ENCODE results near the gene ZSCAN10.

Gene ZSCAN10

GRCh38 chr16:3123986-3124886 lies 25.1 kb upstream of the ZSCAN10 start:
- in situ Hi-C loops (cut with HindIII; ENCODE audit: low sequenced_read_pairs) = no loop called here
- TF ChIP-seq CTCF (IDR thresholded peaks at IDR 0.05; ENCODE audit: low read depth, low read length) = peak; percentile 27
- peak overlapping the region; percentile 77 for H3K4me3 ChIP-seq (ENCODE audit: low read depth, low read length)
- DNase-seq (ENCODE audit: low read depth, low spot score) = peak; percentile 95

GRCh38 chr16:3122926-3123570 lies 24.0 kb upstream of the ZSCAN10 start:
- no peak for TF ChIP-seq CTCF (IDR thresholded peaks at IDR 0.05; ENCODE audit: low read depth, low read length)
- DNase-seq (ENCODE audit: low read depth, low spot score) = no peak
- in situ Hi-C loops (cut with HindIII; ENCODE audit: low sequenced_read_pairs) = no loop called here
- H3K4me3 ChIP-seq (ENCODE audit: low read depth, low read length) = no peak overlapping the region

GRCh38 chr16:3121851-3122467 lies 22.9 kb upstream of the ZSCAN10 start:
- DNase-seq (ENCODE audit: low read depth, low spot score) = no peak
- TF ChIP-seq CTCF (IDR thresholded peaks at IDR 0.05; ENCODE audit: low read depth, low read length) = no peak
- H3K4me3 ChIP-seq (ENCODE audit: low read depth, low read length) = no peak overlapping the region
- in situ Hi-C loops (cut with HindIII; ENCODE audit: low sequenced_read_pairs) = no loop called here

- in situ Hi-C loops (cut with HindIII; ENCODE audit: low sequenced_read_pairs) = no loop called here
- no peak for TF ChIP-seq CTCF (IDR thresholded peaks at IDR 0.05; ENCODE audit: low read depth, low read length)
- no peak for DNase-seq (ENCODE audit: low read depth, low spot score)
- no peak overlapping the region for H3K4me3 ChIP-seq (ENCODE audit: low read depth, low read length)
Measured at GRCh38 chr16:3120435-3120834, 21.3 kb upstream of the ZSCAN10 start.

GRCh38 chr16:3119701-3120408 lies 20.8 kb upstream of the ZSCAN10 start:
- DNase-seq (ENCODE audit: low read depth, low spot score) = no peak
- no peak overlapping the region for H3K4me3 ChIP-seq (ENCODE audit: low read depth, low read length)
- in situ Hi-C loops (cut with HindIII; ENCODE audit: low sequenced_read_pairs) = no loop called here
- no peak for TF ChIP-seq CTCF (IDR thresholded peaks at IDR 0.05; ENCODE audit: low read depth, low read length)

- no peak overlapping the region for H3K4me3 ChIP-seq (ENCODE audit: low read depth, low read length)
- TF ChIP-seq CTCF (IDR thresholded peaks at IDR 0.05; ENCODE audit: low read depth, low read length) = no peak
- in situ Hi-C loops (cut with HindIII; ENCODE audit: low sequenced_read_pairs) = no loop called here
- no peak for DNase-seq (ENCODE audit: low read depth, low spot score)
Measured at GRCh38 chr16:3119286-3119685, 20.2 kb upstream of the ZSCAN10 start.
